ENCODE data around the gene C1orf210. TPM values are rescaled to one million over a fixed set of nuclear protein-coding genes. Genes with fewer than 3 reads are reported as not detected.

C1orf210 gene
- total RNA-seq, 2 experiments from 2014 or later = not detected

DNA sequence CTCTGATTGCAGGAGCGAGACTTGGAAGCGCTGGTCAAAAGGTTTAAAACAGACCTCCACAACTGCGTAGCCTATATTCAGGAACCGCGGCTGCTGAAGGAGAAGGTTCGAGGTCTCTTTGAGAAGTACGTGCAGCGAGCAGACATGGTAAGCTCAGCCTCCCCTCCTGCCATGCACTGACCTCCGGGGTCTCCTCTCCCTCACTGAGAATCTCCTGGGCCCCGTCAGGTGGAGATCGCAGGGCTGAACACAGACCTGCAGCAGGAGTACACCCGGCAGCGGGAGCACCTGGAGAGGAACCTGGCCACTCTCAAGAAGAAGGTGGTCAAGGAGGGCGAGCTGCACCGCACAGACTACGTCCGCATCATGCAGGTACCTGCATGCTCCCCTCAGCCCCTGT, 51.1 kb downstream of the C1orf210 start:
- no peaks in the 10 kb centered on the region for H3K36me3 Mint-ChIP-seq (ENCODE audit: low read depth)
- no peaks in the 10 kb centered on the region for H3K27me3 Mint-ChIP-seq

DNA sequence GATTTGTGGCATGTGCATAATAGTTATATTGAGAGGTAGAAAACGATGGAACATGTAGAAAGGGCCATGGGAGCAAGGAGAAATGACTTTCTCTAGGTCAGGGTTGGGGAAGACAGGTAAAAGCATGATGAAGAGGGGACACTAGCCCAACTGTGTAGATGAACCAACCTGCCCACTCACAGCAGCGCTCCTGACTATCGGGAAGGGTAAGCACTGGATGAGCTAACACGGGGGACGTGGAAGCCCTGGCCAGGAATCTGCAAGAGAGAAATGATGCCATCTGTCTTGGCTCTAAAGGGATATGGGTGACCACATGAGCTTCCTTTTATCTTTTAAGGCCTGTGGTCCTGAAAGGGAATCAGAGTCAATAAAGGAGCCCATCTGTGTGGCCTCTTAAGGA, 51.8 kb downstream of the C1orf210 start:
- CTCF ChIA-PET = no interaction called here

More for the DNA sequence above, 51.1 kb downstream of the C1orf210 start:
- Mint-ChIP-seq H3K4me3 (no peak overlapping the region), H3K4me1 (ENCODE audit: low read depth) (no peaks in the 10 kb centered on the region), H3K27ac (no peak overlapping the region), H3K9me3 (no peaks in the 10 kb centered on the region)
- no peaks in the 10 kb centered on the region for H3K36me3 ChIP-seq (ENCODE audit: insufficient read depth, low read length)
- H3K4me3 ChIP-seq (ENCODE audit: low read length) = no peak overlapping the region
- H3K27ac ChIP-seq (ENCODE audit: low read depth in 1 of 2, low read length in 2 of 2) = no peak overlapping the region
- intact Hi-C loops (cut with DNase I, micrococcal nuclease) = no loop called here
- no peaks in the 10 kb centered on the region for H3K4me1 ChIP-seq (ENCODE audit: insufficient read depth, low read length)
- no peaks in the 10 kb centered on the region for H3K27me3 ChIP-seq (ENCODE audit: control insufficient read depth in 1 of 2, insufficient read depth in 2 of 2, low read length in 2 of 2)
- DNase-seq (no peak), ATAC-seq (ENCODE audit: poor library complexity) (no peak)
- ChIA-PET POLR2A (no interaction called here), CTCF (no interaction called here)
- no peak for TF ChIP-seq CTCF (IDR thresholded peaks at IDR 0.05)
- no peaks in the 10 kb centered on the region for H3K9me3 ChIP-seq (ENCODE audit: control insufficient read depth in 1 of 2, insufficient read depth in 1 of 2, low read length in 2 of 2)

DNA sequence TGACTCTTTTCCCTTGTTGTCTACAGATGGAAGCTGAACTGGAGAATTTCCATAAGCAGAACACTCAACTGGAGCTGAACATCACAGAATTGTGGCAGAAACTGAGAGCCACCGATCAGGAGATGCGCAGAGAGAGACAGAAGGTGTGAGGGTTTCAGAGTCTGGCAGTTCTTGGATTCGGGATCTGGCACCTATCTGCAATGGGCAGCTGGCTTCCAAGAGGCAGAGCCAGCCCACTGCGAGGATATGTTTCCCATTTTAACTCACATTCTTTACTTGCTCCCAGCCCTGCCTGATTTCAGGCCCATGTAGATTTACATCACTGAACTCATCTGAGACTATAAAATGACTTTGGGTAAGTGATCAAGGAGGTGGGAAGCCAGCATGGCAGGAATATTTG, 52.9 kb downstream of the C1orf210 start:
- no peaks in the 10 kb centered on the region for H3K9me3 ChIP-seq (ENCODE audit: control insufficient read depth in 1 of 2, insufficient read depth in 1 of 2, low read length in 2 of 2)
- ATAC-seq (ENCODE audit: poor library complexity) (no peak), DNase-seq (no peak)
- no peaks in the 10 kb centered on the region for H3K36me3 ChIP-seq (ENCODE audit: insufficient read depth, low read length)
- ChIA-PET POLR2A (no interaction called here), CTCF (interaction anchor here (2.6 kb wide), 1 partner anchor 182 kb away, joined by 8 read pairs; no protein-coding TSS in a partner anchor)
- H3K4me1 ChIP-seq (ENCODE audit: insufficient read depth, low read length) = no peaks in the 10 kb centered on the region
- H3K4me3 ChIP-seq (ENCODE audit: low read length) = no peak overlapping the region
- no peaks in the 10 kb centered on the region for H3K9me3 Mint-ChIP-seq
- no peak overlapping the region for H3K27ac Mint-ChIP-seq
- TF ChIP-seq CTCF (IDR thresholded peaks at IDR 0.05) = no peak
- H3K27me3 ChIP-seq (ENCODE audit: control insufficient read depth in 1 of 2, insufficient read depth in 2 of 2, low read length in 2 of 2) = no peaks in the 10 kb centered on the region
- no peaks in the 10 kb centered on the region for H3K36me3 Mint-ChIP-seq (ENCODE audit: low read depth)
- H3K4me1 Mint-ChIP-seq (ENCODE audit: low read depth) = no peaks in the 10 kb centered on the region
- intact Hi-C loops (cut with DNase I, micrococcal nuclease) = no loop called here
- no peaks in the 10 kb centered on the region for H3K27me3 Mint-ChIP-seq
- H3K27ac ChIP-seq (ENCODE audit: low read depth in 1 of 2, low read length in 2 of 2) = no peak overlapping the region
- H3K4me3 Mint-ChIP-seq = no peak overlapping the region

More for the DNA sequence above, 51.8 kb downstream of the C1orf210 start:
- H3K36me3 ChIP-seq (ENCODE audit: insufficient read depth, low read length) = no peaks in the 10 kb centered on the region
- TF ChIP-seq CTCF (IDR thresholded peaks at IDR 0.05) = no peak
- H3K4me1 Mint-ChIP-seq (ENCODE audit: low read depth) = no peaks in the 10 kb centered on the region
- intact Hi-C loops (cut with DNase I, micrococcal nuclease) = no loop called here
- H3K9me3 Mint-ChIP-seq = no peaks in the 10 kb centered on the region
- H3K27me3 Mint-ChIP-seq = no peaks in the 10 kb centered on the region
- H3K27ac Mint-ChIP-seq = no peak overlapping the region
- no peak for ATAC-seq (ENCODE audit: poor library complexity)
- H3K4me1 ChIP-seq (ENCODE audit: insufficient read depth, low read length) = no peaks in the 10 kb centered on the region
- H3K4me3 ChIP-seq (ENCODE audit: low read length) = no peak overlapping the region
- POLR2A ChIA-PET = no interaction called here
- H3K27ac ChIP-seq (ENCODE audit: low read depth in 1 of 2, low read length in 2 of 2) = no peak overlapping the region
- no peaks in the 10 kb centered on the region for H3K36me3 Mint-ChIP-seq (ENCODE audit: low read depth)
- no peaks in the 10 kb centered on the region for H3K27me3 ChIP-seq (ENCODE audit: control insufficient read depth in 1 of 2, insufficient read depth in 2 of 2, low read length in 2 of 2)
- H3K9me3 ChIP-seq (ENCODE audit: control insufficient read depth in 1 of 2, insufficient read depth in 1 of 2, low read length in 2 of 2) = no peaks in the 10 kb centered on the region
- DNase-seq = no peak
- no peak overlapping the region for H3K4me3 Mint-ChIP-seq

Data from CD4-positive, alpha-beta T cell (primary cell).